Ishikawa (cell line): ENCODE data around the gene KIF3A.

Source experiments
- CEBPB ChIP-seq: IDR thresholded peaks from 2 replicates; pipeline ENCODE4 v1.6.1; 2012
- CREB1 ChIP-seq: IDR thresholded peaks from 2 replicates; pipeline ENCODE4 v1.6.1; 2012; ENCODE audit warnings: low read depth
- EGR1 ChIP-seq: IDR thresholded peaks from 2 replicates; pipeline ENCODE4 v1.6.1; 2012
- EP300 ChIP-seq: IDR thresholded peaks from 2 replicates; pipeline ENCODE4 v1.6.1; 2012; ENCODE audit warnings: borderline replicate concordance
- FOXM1 ChIP-seq: IDR thresholded peaks from 2 replicates; pipeline ENCODE4 v1.6.1; 2012; ENCODE audit warnings: low read depth, borderline replicate concordance
- NFIC ChIP-seq: IDR thresholded peaks from 2 replicates; pipeline ENCODE4 v1.6.1; 2012
- RAD21 ChIP-seq: IDR thresholded peaks from 2 replicates; pipeline ENCODE4 v1.6.1; 2012; ENCODE audit warnings: low read depth
- REST ChIP-seq: IDR thresholded peaks from 2 replicates; pipeline ENCODE4 v1.6.1; 2012; ENCODE audit warnings: low read depth, mild to moderate bottlenecking
- TAF1 ChIP-seq: IDR thresholded peaks from 2 replicates; pipeline ENCODE4 v1.6.1; 2012; ENCODE audit warnings: low read depth, mild to moderate bottlenecking
- TCF12 ChIP-seq: IDR thresholded peaks from 2 replicates; pipeline ENCODE4 v1.6.1; 2012; ENCODE audit warnings: low read depth
- TEAD4 ChIP-seq: IDR thresholded peaks from 2 replicates; pipeline ENCODE4 v1.6.1; 2012
- USF1 ChIP-seq: IDR thresholded peaks from 2 replicates; pipeline ENCODE4 v1.6.1; 2012
- YY1 ChIP-seq: IDR thresholded peaks from 2 replicates; pipeline ENCODE4 v1.6.1; 2012; ENCODE audit warnings: low read depth
- ZBTB7A ChIP-seq: IDR thresholded peaks from 2 replicates; pipeline ENCODE4 v1.6.1; 2012; ENCODE audit warnings: low read depth
- TF ChIP-seq, protein P1 (sequence below): IDR thresholded peaks from 2 replicates; pipeline ENCODE4 v1.6.1; 2012

The KIF3A gene

GRCh38 chr5:132667761-132668705 lies 69.3 kb downstream of the KIF3A start:
- TF ChIP-seq EP300 (no peak), TCF12 (no peak), TAF1 (no peak), TEAD4 (no peak), RAD21 (no peak), ZBTB7A (no peak), CREB1 (no peak), REST (no peak)
- TF ChIP-seq, protein P1, sequence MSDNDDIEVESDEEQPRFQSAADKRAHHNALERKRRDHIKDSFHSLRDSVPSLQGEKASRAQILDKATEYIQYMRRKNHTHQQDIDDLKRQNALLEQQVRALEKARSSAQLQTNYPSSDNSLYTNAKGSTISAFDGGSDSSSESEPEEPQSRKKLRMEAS, result no peak

- TF ChIP-seq TEAD4 (no peak), NFIC (no peak), TCF12 (no peak), FOXM1 (no peak), REST (no peak), CEBPB (no peak), YY1 (no peak), RAD21 (no peak), ZBTB7A (no peak)
- TF ChIP-seq, protein P1, result no peak
Measured at GRCh38 chr5:132667309-132667708, 70.0 kb downstream of the KIF3A start.

GRCh38 chr5:132666310-132667123 lies 70.8 kb downstream of the KIF3A start:
- TF ChIP-seq EGR1 (no peak), USF1 (no peak), TEAD4 (no peak), YY1 (no peak), TCF12 (no peak), FOXM1 (no peak), EP300 (no peak), CEBPB (no peak), NFIC (no peak), CREB1 (no peak)
- TF ChIP-seq, protein P1, result no peak

DNA sequence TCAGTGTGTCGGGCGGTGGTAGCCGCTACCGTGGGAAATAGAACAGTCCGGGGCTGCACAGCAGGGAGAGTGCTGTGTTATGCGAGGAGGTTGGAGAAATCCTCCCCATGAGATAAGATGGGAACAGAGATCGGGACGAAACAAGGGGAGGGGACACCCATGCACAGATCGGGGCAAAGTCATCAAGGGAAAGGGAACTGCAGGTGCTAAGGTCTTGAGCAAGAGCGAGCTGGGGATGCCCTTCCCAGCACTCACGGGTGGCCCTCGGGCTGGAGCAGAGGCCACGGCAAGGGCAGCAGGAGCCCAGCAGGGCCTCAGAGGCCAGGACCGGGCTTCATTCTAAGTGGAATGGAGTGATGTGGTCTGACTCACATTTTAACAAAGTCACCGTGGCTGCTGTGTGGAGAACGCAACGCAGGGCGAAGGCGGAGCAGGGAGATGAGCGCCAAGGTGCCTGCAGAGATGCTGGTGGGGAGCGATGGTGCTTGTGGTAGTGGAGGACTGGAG lies 71.7 kb downstream of the KIF3A start:
- TF ChIP-seq CREB1, result no peak
- TF ChIP-seq TEAD4, result no peak
- no peak for TF ChIP-seq NFIC
- no peak for TF ChIP-seq ZBTB7A
- no peak for TF ChIP-seq EP300
- TF ChIP-seq REST, result no peak
- no peak for TF ChIP-seq CEBPB
- TF ChIP-seq TAF1, result no peak
